Mammary epithelial cell (primary cell): ENCODE measurements around the gene ATR.

Experiments
- CTCF ChIP-seq, 2 donors: IDR thresholded peaks in 1 of 2; conservative IDR thresholded peaks in 1 of 2; 2 replicates each; pipeline ENCODE4 v1.5.1; 2011 to 2012; ENCODE audit warnings: inconsistent platforms in 2 of 2, low read length in 2 of 2, mild to moderate bottlenecking in 2 of 2, control low read depth in 1 of 2, low read depth in 1 of 2; ENCODE audit not compliant: insufficient read depth in 1 of 2; ENCODE audit errors: extremely low read depth in 1 of 2
- EZH2 ChIP-seq: IDR thresholded peaks from 2 replicates; pipeline ENCODE4 v1.6.1; 2012; ENCODE audit warnings: low read length, inconsistent platforms, borderline replicate concordance

DNA sequence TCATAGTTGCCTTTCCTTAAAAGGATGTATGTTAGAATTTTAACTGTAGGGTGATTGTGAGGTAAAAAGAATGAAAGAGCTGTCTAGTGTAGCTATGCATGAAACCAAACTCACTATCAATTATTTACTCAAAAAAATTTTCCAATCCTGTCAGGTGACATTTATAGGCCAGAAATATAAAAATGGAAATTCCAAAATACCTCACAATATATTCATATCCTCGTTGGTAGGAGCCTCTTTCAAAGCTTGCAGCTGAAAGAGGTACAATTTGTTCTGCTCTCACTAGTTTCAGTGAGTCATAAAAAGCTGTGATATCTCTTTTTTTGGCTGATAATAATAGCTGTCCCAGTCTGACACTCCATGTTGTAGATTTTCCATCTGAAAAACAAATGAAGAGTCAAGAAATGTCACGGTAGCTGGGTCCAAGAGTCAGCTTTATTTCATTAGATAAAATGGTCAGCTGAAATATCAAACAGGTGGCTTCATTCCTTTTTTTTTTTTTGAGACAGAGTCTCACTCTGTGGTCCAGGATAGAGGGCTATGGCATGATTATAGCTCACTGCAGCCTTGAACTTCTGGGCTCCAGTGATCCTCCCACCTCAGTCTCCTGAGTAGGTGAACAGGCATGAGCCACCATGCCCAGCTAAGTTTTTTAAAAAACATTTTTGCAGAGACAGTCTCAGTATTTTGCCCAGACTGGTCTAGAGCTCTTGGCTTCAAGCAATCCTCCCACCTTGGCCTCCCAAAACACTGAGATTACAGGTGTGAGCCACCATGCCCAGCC, 79.9 kb downstream of the ATR start:
- TF ChIP-seq CTCF (conservative IDR thresholded peaks at IDR 0.05 in 1 of 2, IDR thresholded peaks at IDR 0.05 in 1 of 2; ENCODE audit: extremely low read depth in 1 of 2, insufficient read depth in 1 of 2, low read depth in 1 of 2, low read length in 2 of 2): no peak
- TF ChIP-seq EZH2: no peak
